T-helper 1 cell (primary cell): ENCODE measurements around the gene EXOC3.
"Not testable (repeated sequence)": the region's sequence is repeated elsewhere in the genome, so short reads cannot be mapped to it uniquely, and the experiment has no call there.

Experiments used
- DNase-seq, 5 donors: peaks; one replicate each; pipeline ENCODE4 v3.0.0-alpha.2; 2012 to 2020

EXOC3 gene

GRCh38 chr5:407801-408268, 35.1 kb upstream of the EXOC3 start:
- no peak for DNase-seq

GRCh38 chr5:410911-411517, 32.0 kb upstream of the EXOC3 start:
- no peak for DNase-seq

- no peak for DNase-seq
Measured at GRCh38 chr5:411728-412127, 31.2 kb upstream of the EXOC3 start.

DNA sequence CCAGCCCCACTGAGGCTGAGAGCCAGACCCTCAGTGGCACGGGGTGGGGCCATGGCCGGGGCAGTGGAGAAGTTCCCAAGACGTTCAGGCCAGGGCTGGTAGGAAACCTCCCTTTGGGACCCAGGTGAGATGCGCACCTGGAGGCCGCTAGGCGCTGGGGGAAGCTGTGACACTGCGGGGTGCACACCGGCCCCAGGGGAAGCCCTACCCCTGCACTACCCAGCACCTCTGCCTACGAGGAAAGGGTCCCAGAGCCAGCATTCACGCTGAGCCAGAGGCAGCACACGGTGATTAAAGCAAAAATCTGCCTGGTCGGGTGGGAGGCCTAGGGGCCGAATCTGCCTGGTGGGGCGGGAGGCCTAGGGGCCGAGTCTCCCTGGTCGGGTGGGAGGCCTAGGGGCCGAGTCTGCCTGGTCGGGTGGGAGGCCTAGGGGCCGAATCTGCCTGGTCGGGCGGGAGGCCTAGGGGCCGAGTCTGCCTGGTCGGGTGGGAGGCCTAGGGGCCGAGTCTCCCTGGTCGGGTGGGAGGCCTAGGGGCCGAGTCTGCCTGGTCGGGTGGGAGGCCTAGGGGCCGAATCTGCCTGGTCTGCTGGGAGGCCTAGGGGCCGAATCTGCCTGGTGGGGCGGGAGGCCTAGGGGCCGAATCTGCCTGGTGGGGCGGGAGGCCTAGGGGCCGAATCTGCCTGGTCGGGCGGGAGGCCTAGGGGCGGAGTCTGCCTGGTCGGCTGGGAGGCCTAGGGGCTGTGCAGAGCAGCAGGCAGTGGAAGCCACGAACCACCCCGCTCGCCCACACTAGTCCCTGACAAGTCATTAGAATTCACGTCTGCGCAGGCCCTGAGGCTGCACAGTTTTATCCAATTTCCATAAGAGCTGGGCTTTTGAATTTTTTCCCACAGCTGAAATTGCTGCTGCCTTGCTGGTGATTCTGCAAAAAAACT, 27.7 kb upstream of the EXOC3 start:
- DNase-seq, result not testable (repeated sequence)

- no peak for DNase-seq
Measured at GRCh38 chr5:415928-416635, 26.9 kb upstream of the EXOC3 start.

GRCh38 chr5:416636-416960, 26.4 kb upstream of the EXOC3 start:
- DNase-seq, result no peak

GRCh38 chr5:417301-418161, 25.4 kb upstream of the EXOC3 start:
- DNase-seq, result no peak

- DNase-seq, result no peak
Measured at GRCh38 chr5:418162-419121, 24.5 kb upstream of the EXOC3 start.

DNA sequence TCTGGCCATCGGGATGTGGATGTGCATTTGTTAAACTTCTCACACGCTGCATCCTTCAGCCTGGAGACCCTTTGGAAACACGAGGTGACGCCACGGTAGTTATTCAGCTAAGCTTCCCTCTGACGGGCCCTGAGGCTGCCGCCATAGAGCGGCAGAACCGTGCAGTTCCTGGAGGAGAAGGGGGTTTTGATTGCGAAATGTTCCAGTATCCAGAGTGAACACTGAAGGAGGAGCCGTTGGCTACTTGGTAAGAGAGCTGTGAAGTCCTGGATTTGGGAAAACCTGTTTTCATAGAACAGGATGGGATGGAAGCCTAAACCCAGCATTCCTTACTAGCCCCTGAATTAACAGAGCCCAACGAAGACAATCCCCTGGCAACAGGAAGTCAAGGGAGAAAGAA, 23.0 kb upstream of the EXOC3 start:
- DNase-seq, result no peak

- no peak for DNase-seq
Measured at GRCh38 chr5:420632-421286, 22.2 kb upstream of the EXOC3 start.

DNA sequence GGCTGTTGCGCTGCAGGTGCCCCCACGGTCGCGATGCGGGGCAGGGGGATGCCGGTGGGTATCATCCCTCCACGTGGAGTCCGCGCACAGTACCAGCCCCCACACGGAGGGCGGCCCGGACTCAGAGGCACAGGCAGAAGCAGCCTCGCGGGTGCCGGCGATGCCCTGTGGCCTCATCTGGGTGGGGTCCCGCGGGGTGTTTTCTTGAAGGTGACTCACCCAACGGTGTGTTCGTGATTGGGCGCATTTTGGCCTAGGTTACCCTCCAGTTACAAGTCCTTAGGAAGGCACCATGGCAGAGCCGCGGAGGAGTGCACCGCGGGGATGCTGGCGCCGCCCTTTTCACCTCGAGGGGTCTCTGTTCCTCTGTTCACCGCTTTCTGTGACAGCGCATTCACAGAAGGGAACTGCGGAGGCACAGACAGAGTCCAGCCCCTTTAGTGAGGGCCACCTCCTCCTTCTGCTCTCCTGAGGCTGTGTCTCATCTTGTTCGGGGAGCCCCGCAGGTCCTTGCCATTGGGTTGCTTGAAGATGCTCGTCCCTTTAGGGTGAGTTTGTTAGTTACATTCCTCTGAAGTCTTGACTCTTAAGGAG, 21.6 kb upstream of the EXOC3 start:
- DNase-seq, result no peak

GRCh38 chr5:421901-422300, 21.1 kb upstream of the EXOC3 start:
- DNase-seq, result no peak

DNA sequence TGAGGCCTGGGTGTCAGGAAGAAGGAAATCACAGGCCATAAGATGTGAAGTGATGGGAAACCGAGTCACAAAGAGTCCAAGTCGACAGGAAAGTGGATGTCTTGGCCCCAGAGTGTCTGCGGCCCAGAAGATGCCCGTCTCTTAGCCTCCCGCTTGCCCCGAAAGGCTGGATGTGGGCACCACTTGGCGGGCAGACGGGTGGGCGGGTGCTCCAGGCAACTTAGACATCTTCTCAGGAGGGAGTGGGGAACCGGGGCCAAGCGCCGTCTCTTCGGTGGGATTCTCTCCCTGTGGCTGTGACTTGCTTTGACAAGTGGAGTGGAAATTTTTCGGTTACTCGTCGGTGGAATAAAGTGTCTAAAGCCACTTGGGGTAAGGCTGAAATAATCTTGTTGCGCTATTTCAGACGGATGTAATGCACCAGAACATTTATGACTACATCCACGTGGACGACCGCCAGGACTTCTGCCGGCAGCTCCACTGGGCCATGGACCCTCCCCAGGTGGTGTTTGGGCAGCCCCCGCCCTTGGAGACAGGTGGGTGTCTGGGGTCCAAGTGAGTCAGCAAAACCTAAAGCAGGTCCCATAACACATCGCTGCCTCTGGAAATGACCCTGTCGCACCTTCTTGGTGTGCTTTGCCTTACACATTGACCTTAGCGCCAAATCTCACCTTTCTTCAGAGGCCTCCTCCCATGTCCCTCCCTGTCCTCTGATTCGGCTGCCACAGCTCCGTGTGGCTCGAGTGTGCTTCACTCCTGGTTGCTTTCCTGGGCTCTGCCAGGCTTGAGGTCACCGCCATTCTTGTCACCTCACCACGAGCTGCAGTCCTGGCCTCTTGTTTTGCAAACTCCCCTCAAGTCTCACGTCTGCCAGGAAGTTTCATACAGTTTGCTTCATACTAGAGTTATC, 20.4 kb upstream of the EXOC3 start:
- DNase-seq, result no peak

DNA sequence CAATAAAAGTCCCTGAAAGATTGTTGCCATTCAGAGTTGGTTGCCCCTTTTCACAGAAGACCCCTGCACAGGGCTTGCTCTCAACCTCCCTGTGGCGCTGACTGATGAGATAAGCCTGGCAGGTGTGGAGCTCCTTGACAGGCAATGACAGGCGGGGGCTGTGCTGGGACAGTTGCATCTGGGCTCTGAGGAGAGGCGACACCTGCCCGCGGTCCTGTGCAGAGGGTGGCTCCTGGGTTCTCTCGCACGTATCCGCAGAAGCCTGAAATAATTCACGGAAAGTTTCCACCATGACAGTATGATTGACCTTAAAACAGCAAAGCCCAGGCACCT, 19.8 kb upstream of the EXOC3 start:
- DNase-seq, result no peak

DNA sequence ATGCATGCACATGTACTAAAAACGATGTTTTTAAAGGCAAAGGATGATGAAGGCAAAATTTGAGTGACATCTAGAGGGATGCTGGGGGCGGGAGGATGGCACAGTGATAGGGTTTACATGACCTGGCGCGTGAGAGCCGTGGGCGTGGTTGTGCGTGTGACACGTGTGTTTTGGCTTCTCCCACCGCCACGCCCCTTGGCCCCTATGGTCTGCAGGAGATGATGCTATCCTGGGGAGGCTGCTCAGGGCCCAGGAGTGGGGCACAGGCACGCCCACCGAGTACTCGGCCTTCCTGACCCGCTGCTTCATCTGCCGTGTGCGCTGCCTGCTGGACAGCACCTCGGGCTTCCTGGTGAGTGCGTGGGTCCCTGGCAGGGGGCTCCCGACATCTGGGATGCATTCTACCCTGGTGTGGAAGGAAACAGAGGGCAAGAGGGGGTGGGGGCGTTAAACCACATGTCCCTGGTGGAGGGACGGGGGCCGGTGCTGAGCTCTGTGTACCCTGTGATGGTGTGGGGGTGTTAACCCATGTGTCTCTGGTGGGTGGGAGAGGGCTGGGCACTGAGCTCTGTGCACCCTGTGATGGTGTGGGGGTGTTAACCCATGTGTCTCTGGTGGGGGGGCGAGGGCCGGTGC, 19.2 kb upstream of the EXOC3 start:
- no peak for DNase-seq

- no peak for DNase-seq
Measured at GRCh38 chr5:424301-425110, 18.5 kb upstream of the EXOC3 start.

- peak in 1 of 5 donors; percentile 39 for DNase-seq
Measured at GRCh38 chr5:425714-426113, 17.3 kb upstream of the EXOC3 start.

- no peak for DNase-seq
Measured at GRCh38 chr5:426392-426976, 16.5 kb upstream of the EXOC3 start.
